Chondrocyte (in vitro differentiated cells): Measurements from ENCODE around the gene SETD2. TPM values are rescaled to one million over a fixed set of nuclear protein-coding genes. Genes with fewer than 3 reads are reported as not detected.

ENCODE experiments used
- DNase-seq: peaks from one replicate; pipeline ENCODE4 v3.0.0; 2021; ENCODE audit warnings: mixed read lengths, low spot score
- H3K27ac Mint-ChIP-seq: one replicate; pipeline ENCODE4 v1.8.0; 2021; ENCODE audit warnings: mild to moderate bottlenecking, moderate library complexity, mixed read lengths; ENCODE audit not compliant: unreplicated experiment
- H3K27me3 Mint-ChIP-seq: 2 replicates; pipeline ENCODE4 v1.8.0; 2021; ENCODE audit warnings: low read depth, mixed read lengths
- H3K36me3 Mint-ChIP-seq: 2 replicates; pipeline ENCODE4 v1.8.0; 2021; ENCODE audit warnings: low read depth, mixed read lengths
- H3K4me1 Mint-ChIP-seq: 2 replicates; pipeline ENCODE4 v1.8.0; 2021; ENCODE audit warnings: low read depth, mild to moderate bottlenecking, mixed read lengths
- H3K4me3 Mint-ChIP-seq: one replicate; pipeline ENCODE4 v1.8.0; 2021; ENCODE audit warnings: mild to moderate bottlenecking, moderate library complexity, mixed read lengths; ENCODE audit not compliant: unreplicated experiment
- H3K9me3 Mint-ChIP-seq: 2 replicates; pipeline ENCODE4 v1.8.0; 2021; ENCODE audit warnings: low read depth, mixed read lengths
- total RNA-seq: library from RNA; stranded (reverse); gene quantifications from 3 replicates; pipeline ENCODE4 v1.2.1, GENCODE V29; 2021
- TF ChIP-seq, protein P1 (sequence below): fragments of 200-600 bp; sonication (generic); IDR thresholded peaks from 2 replicates; pipeline ENCODE4 v1.5.0; 2021; ENCODE audit warnings: antibody characterized with exemption, mild to moderate bottlenecking, moderate library complexity

The SETD2 gene
- total RNA-seq, 1 donor from 2014 or later: 37.3 TPM

DNA sequence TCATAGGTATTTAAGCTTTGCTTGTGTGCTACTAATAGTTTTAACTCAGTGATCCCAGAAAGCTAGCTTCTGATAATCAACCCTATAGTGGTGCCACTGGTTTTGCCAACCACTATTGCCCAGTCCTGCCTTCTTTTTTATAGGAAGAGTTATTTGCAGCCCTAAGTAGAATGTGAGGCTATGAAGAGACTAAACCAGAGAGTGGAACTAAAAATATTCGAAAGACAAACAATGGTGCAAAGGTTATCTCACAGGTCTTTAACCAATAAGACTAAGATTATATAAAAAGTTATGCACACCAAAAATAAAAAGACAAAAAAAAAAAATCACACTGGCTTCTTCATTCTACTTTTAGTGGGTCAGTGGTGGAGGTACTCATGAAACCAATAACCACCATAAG, 98.9 kb downstream of the SETD2 start:
- Mint-ChIP-seq H3K4me1 (peaks cover 7% of the 10 kb centered on the region), H3K4me3 (no peak overlapping the region), H3K27ac (no peak overlapping the region), H3K9me3 (no peaks in the 10 kb centered on the region), H3K36me3 (peaks cover 19% of the 10 kb centered on the region), H3K27me3 (no peaks in the 10 kb centered on the region)
- TF ChIP-seq, protein P1, sequence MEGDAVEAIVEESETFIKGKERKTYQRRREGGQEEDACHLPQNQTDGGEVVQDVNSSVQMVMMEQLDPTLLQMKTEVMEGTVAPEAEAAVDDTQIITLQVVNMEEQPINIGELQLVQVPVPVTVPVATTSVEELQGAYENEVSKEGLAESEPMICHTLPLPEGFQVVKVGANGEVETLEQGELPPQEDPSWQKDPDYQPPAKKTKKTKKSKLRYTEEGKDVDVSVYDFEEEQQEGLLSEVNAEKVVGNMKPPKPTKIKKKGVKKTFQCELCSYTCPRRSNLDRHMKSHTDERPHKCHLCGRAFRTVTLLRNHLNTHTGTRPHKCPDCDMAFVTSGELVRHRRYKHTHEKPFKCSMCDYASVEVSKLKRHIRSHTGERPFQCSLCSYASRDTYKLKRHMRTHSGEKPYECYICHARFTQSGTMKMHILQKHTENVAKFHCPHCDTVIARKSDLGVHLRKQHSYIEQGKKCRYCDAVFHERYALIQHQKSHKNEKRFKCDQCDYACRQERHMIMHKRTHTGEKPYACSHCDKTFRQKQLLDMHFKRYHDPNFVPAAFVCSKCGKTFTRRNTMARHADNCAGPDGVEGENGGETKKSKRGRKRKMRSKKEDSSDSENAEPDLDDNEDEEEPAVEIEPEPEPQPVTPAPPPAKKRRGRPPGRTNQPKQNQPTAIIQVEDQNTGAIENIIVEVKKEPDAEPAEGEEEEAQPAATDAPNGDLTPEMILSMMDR: no peak
- no peak for DNase-seq

DNA sequence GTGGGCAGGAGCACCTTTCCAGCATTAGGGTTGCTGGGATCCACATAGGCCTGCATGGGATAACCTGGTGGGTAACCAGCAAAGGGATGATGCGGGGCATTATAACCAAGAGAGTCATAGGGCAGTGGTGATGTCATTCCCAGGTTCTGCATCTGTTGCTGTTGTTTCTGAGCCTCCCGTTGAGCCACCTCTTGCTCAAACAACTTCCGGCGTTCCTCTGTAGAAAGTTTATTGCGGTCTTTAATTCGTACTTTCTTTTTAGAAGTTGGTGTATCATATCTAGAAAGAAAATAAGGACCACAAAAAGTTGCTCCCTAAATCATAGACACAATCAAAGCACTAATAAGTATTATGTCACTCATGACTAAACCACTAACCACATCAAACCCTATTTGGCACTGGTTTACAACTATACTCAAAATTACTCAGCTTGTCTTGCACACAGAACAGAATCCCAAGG, 106.7 kb downstream of the SETD2 start:
- no peaks in the 10 kb centered on the region for H3K27me3 Mint-ChIP-seq
- no peak for DNase-seq
- H3K4me1 Mint-ChIP-seq: peaks cover 6% of the 10 kb centered on the region
- H3K9me3 Mint-ChIP-seq: no peaks in the 10 kb centered on the region
- TF ChIP-seq, protein P1: no peak
- H3K36me3 Mint-ChIP-seq: peaks cover 18% of the 10 kb centered on the region
- no peak overlapping the region for H3K4me3 Mint-ChIP-seq
- H3K27ac Mint-ChIP-seq: no peak overlapping the region

GRCh38 chr3:47056705-47057104, 107.2 kb downstream of the SETD2 start:
- Mint-ChIP-seq H3K9me3 (no peaks in the 10 kb centered on the region), H3K27me3 (no peaks in the 10 kb centered on the region), H3K27ac (no peak overlapping the region), H3K36me3 (peaks cover 13% of the 10 kb centered on the region), H3K4me3 (no peak overlapping the region), H3K4me1 (peaks cover 6% of the 10 kb centered on the region)
- TF ChIP-seq, protein P1: no peak
- DNase-seq: no peak

GRCh38 chr3:47054412-47054811, 109.5 kb downstream of the SETD2 start:
- Mint-ChIP-seq H3K27ac (no peak overlapping the region), H3K4me1 (peaks cover 4% of the 10 kb centered on the region), H3K4me3 (no peak overlapping the region), H3K36me3 (peaks cover 10% of the 10 kb centered on the region), H3K9me3 (no peaks in the 10 kb centered on the region), H3K27me3 (no peaks in the 10 kb centered on the region)
- no peak for DNase-seq
- TF ChIP-seq, protein P1: no peak

DNA sequence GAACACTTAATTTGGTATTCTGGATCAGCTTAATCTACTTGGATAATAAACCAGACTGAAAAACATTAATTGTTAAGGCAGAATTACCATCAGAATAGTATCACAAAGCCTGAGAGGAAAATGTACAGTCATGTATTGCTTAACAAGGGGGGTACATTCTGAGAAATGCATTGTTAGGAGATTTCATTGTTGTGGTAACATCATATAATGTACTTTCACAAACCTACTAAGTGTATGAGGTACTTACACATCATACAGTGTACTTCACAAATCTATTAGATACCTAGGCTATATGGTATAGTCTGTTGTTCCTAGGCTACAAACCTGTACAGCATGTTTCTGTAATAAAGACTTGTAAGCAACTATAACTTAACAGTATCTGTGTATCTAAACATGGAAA, 116.2 kb downstream of the SETD2 start:
- Mint-ChIP-seq H3K4me3 (no peak overlapping the region), H3K9me3 (no peaks in the 10 kb centered on the region), H3K27ac (peak overlapping the region; percentile 65)

More for the DNA sequence above, 116.2 kb downstream of the SETD2 start:
- Mint-ChIP-seq H3K36me3 (peaks cover 5% of the 10 kb centered on the region), H3K4me1 (peaks cover 6% of the 10 kb centered on the region), H3K27me3 (no peaks in the 10 kb centered on the region)
- no peak for DNase-seq
- TF ChIP-seq, protein P1: no peak
